Endothelial cell of umbilical vein (primary cell): ENCODE measurements around the gene ACE. TPM values are rescaled to one million over a fixed set of nuclear protein-coding genes. Genes with fewer than 3 reads are reported as not detected.

Source experiments
- BruUV-seq: library from RNA; stranded (reverse); fragments of 400-500 nt; replicated peaks from 2 replicates; lab custom pipeline; 2021; lab: Mats Ljungman, UMichigan
- CTCF ChIA-PET: fragments of 300-600, 350-600 bp; sonication (Branson Sonifier 250); formaldehyde crosslinking; loops from one replicate; lab custom pipeline; 2021; ENCODE audit warnings: antibody characterized with exemption, inconsistent platforms; lab: Charles Lee
- POLR2A ChIA-PET: fragments of 300-600, 350-600 bp; sonication (Branson Sonifier 250); formaldehyde crosslinking; loops from one replicate; lab custom pipeline; 2021; ENCODE audit warnings: antibody characterized with exemption, inconsistent platforms; lab: Charles Lee
- DNase-seq: peaks from one replicate; pipeline ENCODE4 v3.0.0-alpha.2; 2011; ENCODE audit warnings: low read depth, low spot score
- FAIRE-seq: peaks from 2 replicates; lab custom pipeline; 2011; peaks lifted over from hg19 to GRCh38; lab: Jason Lieb, UNC
- H2AFZ ChIP-seq: 2 replicates; pipeline ENCODE4 v1.6.0; 2012; ENCODE audit warnings: low read depth, low read length, control low read depth, inconsistent platforms
- H3K27ac ChIP-seq: 2 replicates; pipeline ENCODE4 v1.5.1; 2011; ENCODE audit warnings: low read depth, mild to moderate bottlenecking, control low read depth, low read length, moderate library complexity; ENCODE audit not compliant: insufficient read depth
- H3K27me3 ChIP-seq, 2 experiments: 2 replicates each; pipeline versions ENCODE4 v1.6.0 to v1.6.1; 2011; ENCODE audit warnings: low read length in 2 of 2, mixed read lengths in 1 of 2; ENCODE audit not compliant: control insufficient read depth in 2 of 2, insufficient read depth in 2 of 2
- H3K36me3 ChIP-seq, 2 experiments: 2 replicates in 1 of 2; 3 replicates in 1 of 2; pipeline ENCODE4 v1.5.1; 2011; ENCODE audit warnings: low read length in 2 of 2, mild to moderate bottlenecking in 1 of 2, moderate library complexity in 1 of 2; ENCODE audit not compliant: control insufficient read depth in 2 of 2, insufficient read depth in 2 of 2; ENCODE audit errors: extremely low read depth in 1 of 2
- H3K4me1 ChIP-seq: 3 replicates; pipeline ENCODE4 v1.5.1; 2011; ENCODE audit warnings: mild to moderate bottlenecking, low read length; ENCODE audit not compliant: control insufficient read depth, insufficient read depth; ENCODE audit errors: extremely low read depth
- H3K4me2 ChIP-seq: 2 replicates; pipeline ENCODE4 v1.6.1; 2011; ENCODE audit warnings: low read length, control low read depth, mixed read lengths; ENCODE audit not compliant: insufficient read depth
- H3K4me3 ChIP-seq, 3 experiments: fragments of 200-600 bp in 1 of 3; sonication (generic), shearing (Covaris generic) in 1 of 3; replicated peaks in 1 of 3; 2 replicates each; pipeline ENCODE4 v1.5.1; 2011 to 2016; ENCODE audit warnings: control low read depth in 3 of 3, low read length in 3 of 3, mild to moderate bottlenecking in 2 of 3, inconsistent platforms in 1 of 3, low read depth in 1 of 3, moderate library complexity in 1 of 3; ENCODE audit not compliant: insufficient read depth in 1 of 3
- H3K79me2 ChIP-seq: 2 replicates; pipeline ENCODE4 v1.6.0; 2012; ENCODE audit warnings: low read length, inconsistent platforms; ENCODE audit not compliant: control insufficient read depth, insufficient read depth
- H3K9ac ChIP-seq: replicated peaks from 2 replicates; pipeline ENCODE3; 2011; ENCODE audit warnings: low read length, control low read depth; ENCODE audit not compliant: insufficient read depth; ENCODE audit errors: extremely low read depth
- H3K9me1 ChIP-seq: replicated peaks from 3 replicates; pipeline ENCODE4 v1.6.0; 2011; ENCODE audit warnings: mild to moderate bottlenecking, low read length; ENCODE audit not compliant: control insufficient read depth, insufficient read depth; ENCODE audit errors: extremely low read depth
- H3K9me3 ChIP-seq: replicated peaks from 2 replicates; pipeline ENCODE4 v1.5.1; 2012; ENCODE audit warnings: low read length, inconsistent platforms; ENCODE audit not compliant: control insufficient read depth, insufficient read depth
- H4K20me1 ChIP-seq: replicated peaks from 2 replicates; pipeline ENCODE3; 2011; ENCODE audit warnings: mild to moderate bottlenecking, low read length; ENCODE audit not compliant: control insufficient read depth, insufficient read depth; ENCODE audit errors: extremely low read depth
- CTCF ChIP-seq, 2 donors: IDR thresholded peaks; 1 replicate in 1 of 2; 2 replicates in 1 of 2; pipeline ENCODE4 v1.5.1; 2011; ENCODE audit warnings: low read length in 2 of 2, mild to moderate bottlenecking in 2 of 2, moderate library complexity in 2 of 2, control low read depth in 1 of 2, inconsistent platforms in 1 of 2, low read depth in 1 of 2; ENCODE audit not compliant: insufficient read depth in 1 of 2; ENCODE audit errors: extremely low read depth in 1 of 2
- EZH2 ChIP-seq: IDR thresholded peaks from 2 replicates; pipeline ENCODE4 v1.6.1; 2012; ENCODE audit warnings: borderline replicate concordance, low read depth, mild to moderate bottlenecking, moderate library complexity, low read length, inconsistent platforms; ENCODE audit not compliant: severe bottlenecking
- FOS ChIP-seq: IDR thresholded peaks from 2 replicates; pipeline ENCODE4 v1.6.1; 2011; ENCODE audit warnings: mild to moderate bottlenecking, low read length, moderate library complexity, borderline replicate concordance; ENCODE audit not compliant: insufficient read depth
- GATA2 ChIP-seq: IDR thresholded peaks from 2 replicates; pipeline ENCODE4 v1.7.0; 2011; ENCODE audit warnings: low read depth, mild to moderate bottlenecking, moderate library complexity, mixed read lengths, low read length; ENCODE audit not compliant: insufficient read length, insufficient read depth
- JUN ChIP-seq: IDR thresholded peaks from 2 replicates; pipeline ENCODE4 v1.6.1; 2011; ENCODE audit warnings: borderline replicate concordance, low read depth; ENCODE audit not compliant: insufficient read length, insufficient read depth
- MAX ChIP-seq: IDR thresholded peaks from 2 replicates; pipeline ENCODE4 v1.6.1; 2011; ENCODE audit not compliant: insufficient read depth, insufficient read length
- MYC ChIP-seq: IDR thresholded peaks from one replicate; pipeline ENCODE4 v1.6.1; 2011; ENCODE audit warnings: mild to moderate bottlenecking, low read depth, low read length
- POLR2A ChIP-seq: IDR thresholded peaks from 2 replicates; pipeline ENCODE4 v1.6.1; 2012; ENCODE audit warnings: low read depth, mild to moderate bottlenecking, control low read depth, low read length
- POLR2AphosphoS5 ChIP-seq: IDR thresholded peaks from 2 replicates; pipeline ENCODE4 v1.6.1; 2012; ENCODE audit warnings: low read depth, mild to moderate bottlenecking, control low read depth, low read length, moderate library complexity; ENCODE audit not compliant: insufficient read depth
- dilution Hi-C: fragments of 300-500 bp; cut with MboI; formaldehyde crosslinking; loops from one replicate; pipeline ENCODE4 v1.15.0; 2019; ENCODE audit warnings: low sequenced_read_pairs; ENCODE audit not compliant: extremely low pct_ligation_motif_present
- intact Hi-C: fragments of 100-400 bp; cut with micrococcal nuclease; formaldehyde crosslinking; loops from one replicate; pipeline ENCODE4 v1.10.0; 2022
- polyA plus RNA-seq, 4 experiments: library from polyadenylated mRNA; depleted of rRNA in 3 of 4; stranded (reverse) in 3 of 4; unstranded in 1 of 4; fragments of >200 nt; gene quantifications; 2 replicates each; pipeline versions ENCODE4 v1.2.1 to v1.2.3, GENCODE V29; 2011 to 2012; ENCODE audit warnings: missing spikeins in 1 of 4
- total RNA-seq: library from RNA; stranded (reverse); gene quantifications from 2 replicates; pipeline ENCODE4 v1.2.3, GENCODE V29; 2021

The ACE gene
- total and polyA plus RNA-seq, 2 donors (not counting 3 experiments of a cell fraction or from before 2014, with no cell fraction given) = 63.4 to 207 TPM

DNA sequence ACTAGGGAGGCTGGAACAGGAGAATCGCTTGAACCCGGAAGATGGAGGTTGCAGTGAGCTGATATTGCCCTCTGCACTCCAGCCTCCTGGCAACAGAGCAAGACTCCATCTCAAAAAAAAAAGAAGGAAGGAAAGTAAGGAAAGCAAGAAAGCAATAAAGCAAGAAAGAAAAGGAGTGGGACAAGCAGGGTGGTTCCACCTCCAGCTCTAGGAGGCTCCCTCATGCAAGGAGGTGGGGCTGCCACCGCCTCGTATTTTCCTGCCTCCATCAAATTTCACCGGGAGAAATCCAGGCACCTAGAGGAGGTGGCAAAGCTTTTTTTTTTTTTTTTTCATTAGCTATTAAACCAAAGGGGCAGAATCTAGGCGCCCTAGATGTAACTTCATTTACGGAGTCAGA is 31.8 kb upstream of the ACE start:
- FAIRE-seq (peak; percentile 74), DNase-seq (no peak)
- peak overlapping the region; percentile 7 for H3K27ac ChIP-seq
- no peaks in the 10 kb centered on the region for H3K79me2 ChIP-seq
- peaks cover 30% of the 10 kb centered on the region for H3K4me1 ChIP-seq
- H3K9me3 ChIP-seq = no peaks in the 10 kb centered on the region
- intact Hi-C loops (no loop called here), dilution Hi-C loops (no loop called here)
- H2AFZ ChIP-seq = no peak overlapping the region
- ChIA-PET POLR2A (interaction anchor here (0.6 to 1.5 kb wide), 4 partner anchors 15 to 51 kb away, joined by 3 read pairs; no protein-coding TSS in a partner anchor), CTCF (interaction anchor here (0.9 to 7.4 kb wide), 8 partner anchors 9 to 168 kb away, joined by 3 to 134 read pairs (median 6); partner anchors contain the start of gene ACE)
- peak overlapping the region; percentile 54 for H3K4me2 ChIP-seq
- H3K4me3 ChIP-seq = peak overlapping the region in 2 of 3 experiments; percentile 44 to 49
- no peaks in the 10 kb centered on the region for H3K36me3 ChIP-seq
- BruUV-seq = no TSS peak
- no peaks in the 10 kb centered on the region for H3K9me1 ChIP-seq
- no peaks in the 10 kb centered on the region for H3K27me3 ChIP-seq
- TF ChIP-seq EZH2 (no peak), GATA2 (no peak), CTCF (IDR thresholded peaks at IDR 0.05; ENCODE audit: extremely low read depth in 1 of 2, insufficient read depth in 1 of 2, low read depth in 1 of 2, low read length in 2 of 2) (no peak), MYC (no peak), POLR2AphosphoS5 (no peak), POLR2A (no peak), JUN (no peak), MAX (no peak), FOS (no peak)
- peak overlapping the region; percentile 92 for H3K9ac ChIP-seq
- H4K20me1 ChIP-seq = no peaks in the 10 kb centered on the region
